ENCODE results near the gene NLRP4. TPM values are rescaled to one million over a fixed set of nuclear protein-coding genes. Genes with fewer than 3 reads are reported as not detected.

NLRP4 gene
- total RNA-seq, 4 donors from 2014 or later: not detected

DNA sequence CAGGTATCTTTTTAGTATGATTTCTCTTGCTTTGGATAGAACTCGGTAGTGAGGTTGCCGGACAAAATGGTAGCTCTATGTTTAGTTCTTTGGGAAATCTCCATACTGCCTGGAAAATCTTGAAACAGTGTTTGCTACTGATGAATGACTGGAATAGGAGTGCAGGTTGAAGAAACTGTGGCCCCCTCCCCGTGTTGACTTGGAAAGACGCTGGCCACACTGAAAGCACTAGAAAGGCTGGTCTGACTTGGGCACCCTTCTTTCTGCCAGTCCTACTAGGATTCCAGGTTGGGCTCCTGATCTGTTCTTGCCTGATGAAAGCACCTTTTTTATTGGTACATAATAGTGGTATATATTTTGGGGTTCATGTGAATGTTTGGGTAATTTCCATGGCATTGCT, 46.3 kb downstream of the NLRP4 start:
- intact Hi-C loops (cut with DNase I): no loop called here
- Histone ChIP-seq H3K36me3 (no peaks in the 10 kb centered on the region), H3K9me3 (peaks cover 0 to 22% (median 13%) of the 10 kb centered on the region in 4 donors), H3K4me1 (no peaks in the 10 kb centered on the region), H3K27me3 (no peaks in the 10 kb centered on the region), H3K27ac (replicated peaks in 1 of 4) (no peak overlapping the region), H3K4me3 (no peak overlapping the region)
- no peak for TF ChIP-seq EP300 (IDR thresholded peaks at IDR 0.05)
- TF ChIP-seq POLR2A (IDR thresholded peaks at IDR 0.05; ENCODE audit: low read depth): no peak
- no peak for TF ChIP-seq POLR2AphosphoS5 (IDR thresholded peaks at IDR 0.05)
- TF ChIP-seq, protein P1, sequence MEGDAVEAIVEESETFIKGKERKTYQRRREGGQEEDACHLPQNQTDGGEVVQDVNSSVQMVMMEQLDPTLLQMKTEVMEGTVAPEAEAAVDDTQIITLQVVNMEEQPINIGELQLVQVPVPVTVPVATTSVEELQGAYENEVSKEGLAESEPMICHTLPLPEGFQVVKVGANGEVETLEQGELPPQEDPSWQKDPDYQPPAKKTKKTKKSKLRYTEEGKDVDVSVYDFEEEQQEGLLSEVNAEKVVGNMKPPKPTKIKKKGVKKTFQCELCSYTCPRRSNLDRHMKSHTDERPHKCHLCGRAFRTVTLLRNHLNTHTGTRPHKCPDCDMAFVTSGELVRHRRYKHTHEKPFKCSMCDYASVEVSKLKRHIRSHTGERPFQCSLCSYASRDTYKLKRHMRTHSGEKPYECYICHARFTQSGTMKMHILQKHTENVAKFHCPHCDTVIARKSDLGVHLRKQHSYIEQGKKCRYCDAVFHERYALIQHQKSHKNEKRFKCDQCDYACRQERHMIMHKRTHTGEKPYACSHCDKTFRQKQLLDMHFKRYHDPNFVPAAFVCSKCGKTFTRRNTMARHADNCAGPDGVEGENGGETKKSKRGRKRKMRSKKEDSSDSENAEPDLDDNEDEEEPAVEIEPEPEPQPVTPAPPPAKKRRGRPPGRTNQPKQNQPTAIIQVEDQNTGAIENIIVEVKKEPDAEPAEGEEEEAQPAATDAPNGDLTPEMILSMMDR (IDR thresholded peaks at IDR 0.05): no peak
- 90% methylated on average over 4 of the region's 4 CpGs for WGBS
- peak; percentile 66 for DNase-seq (ENCODE audit: extremely low spot score)

DNA sequence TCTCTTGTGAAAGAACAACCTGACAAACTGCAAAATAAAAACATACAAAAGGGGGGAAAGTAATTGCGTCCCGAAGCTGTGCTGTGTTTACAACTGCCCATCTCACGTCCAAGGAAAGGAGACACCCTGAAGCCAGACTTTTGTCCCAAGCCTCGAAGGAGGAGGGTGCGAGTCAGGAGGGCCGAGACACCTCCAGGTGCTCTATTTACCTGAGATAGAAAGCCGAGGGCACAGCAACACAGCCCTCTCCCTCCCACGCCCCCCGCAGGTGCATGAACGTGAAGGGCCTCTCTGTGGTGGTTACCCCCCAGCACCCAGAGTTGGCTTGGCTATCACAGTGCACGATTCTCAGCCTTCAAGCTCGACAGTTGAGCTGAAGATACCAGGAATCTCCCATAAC, 62.6 kb downstream of the NLRP4 start:
- no peaks in the 10 kb centered on the region for H3K4me1 ChIP-seq
- H3K27ac ChIP-seq (replicated peaks in 1 of 4): no peak overlapping the region
- H3K4me3 ChIP-seq: no peak overlapping the region
- peak; percentile 64 for DNase-seq (ENCODE audit: extremely low spot score)
- no peaks in the 10 kb centered on the region for H3K36me3 ChIP-seq
- TF ChIP-seq POLR2AphosphoS5 (IDR thresholded peaks at IDR 0.05): no peak
- H3K9me3 ChIP-seq: no peaks in the 10 kb centered on the region
- peaks cover 0 to 5% (median 0%) of the 10 kb centered on the region in 4 donors for H3K27me3 ChIP-seq
- 81% methylated on average over 10 of the region's 12 CpGs for WGBS
- intact Hi-C loops (cut with DNase I): no loop called here

DNA sequence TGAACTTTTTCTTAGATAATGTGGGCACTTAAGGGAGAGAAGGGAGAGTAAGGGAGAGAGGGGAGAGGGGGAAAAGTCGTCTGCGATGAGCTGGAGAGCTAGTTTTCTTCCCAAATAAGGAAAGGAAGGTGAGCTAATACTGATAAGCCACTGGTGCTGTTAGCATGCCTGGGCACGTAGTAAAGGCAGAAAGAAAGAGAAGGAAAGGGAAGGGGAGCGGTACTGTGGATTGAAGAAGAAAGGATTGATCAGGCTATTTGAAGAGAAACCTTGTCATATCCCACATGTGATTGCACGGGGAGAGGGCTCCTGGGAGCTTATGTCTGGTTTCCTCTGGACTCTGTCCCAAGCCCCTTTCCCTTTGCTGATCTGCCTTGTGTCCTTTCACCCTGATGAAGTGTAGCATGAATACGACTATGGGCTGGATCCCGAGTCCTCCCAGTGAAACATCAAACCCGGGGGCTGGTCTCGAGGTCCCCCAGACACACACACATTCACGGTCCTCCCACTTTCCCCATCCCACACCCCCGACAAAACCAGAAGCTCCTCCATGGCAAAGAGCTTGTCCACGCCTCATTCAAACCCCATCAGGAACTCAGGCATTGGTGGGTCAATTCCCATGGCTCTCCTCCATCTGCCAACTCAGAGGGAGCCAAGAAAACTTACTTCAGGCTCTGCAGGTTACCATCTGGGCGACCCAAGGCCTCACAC, 65.2 kb downstream of the NLRP4 start:
- Histone ChIP-seq H3K27me3 (no peaks in the 10 kb centered on the region), H3K36me3 (no peaks in the 10 kb centered on the region), H3K4me1 (no peaks in the 10 kb centered on the region), H3K4me3 (no peak overlapping the region), H3K27ac (replicated peaks in 1 of 4) (no peak overlapping the region), H3K9me3 (no peaks in the 10 kb centered on the region)
- WGBS: 76% methylated on average over 12 of the region's 13 CpGs
- TF ChIP-seq EP300 (IDR thresholded peaks at IDR 0.05) (no peak), POLR2A (IDR thresholded peaks at IDR 0.05; ENCODE audit: low read depth) (no peak)
- TF ChIP-seq, protein P1 (IDR thresholded peaks at IDR 0.05): no peak
- peak; percentile 62 for DNase-seq (ENCODE audit: extremely low spot score)
- intact Hi-C loops (cut with DNase I): no loop called here

DNA sequence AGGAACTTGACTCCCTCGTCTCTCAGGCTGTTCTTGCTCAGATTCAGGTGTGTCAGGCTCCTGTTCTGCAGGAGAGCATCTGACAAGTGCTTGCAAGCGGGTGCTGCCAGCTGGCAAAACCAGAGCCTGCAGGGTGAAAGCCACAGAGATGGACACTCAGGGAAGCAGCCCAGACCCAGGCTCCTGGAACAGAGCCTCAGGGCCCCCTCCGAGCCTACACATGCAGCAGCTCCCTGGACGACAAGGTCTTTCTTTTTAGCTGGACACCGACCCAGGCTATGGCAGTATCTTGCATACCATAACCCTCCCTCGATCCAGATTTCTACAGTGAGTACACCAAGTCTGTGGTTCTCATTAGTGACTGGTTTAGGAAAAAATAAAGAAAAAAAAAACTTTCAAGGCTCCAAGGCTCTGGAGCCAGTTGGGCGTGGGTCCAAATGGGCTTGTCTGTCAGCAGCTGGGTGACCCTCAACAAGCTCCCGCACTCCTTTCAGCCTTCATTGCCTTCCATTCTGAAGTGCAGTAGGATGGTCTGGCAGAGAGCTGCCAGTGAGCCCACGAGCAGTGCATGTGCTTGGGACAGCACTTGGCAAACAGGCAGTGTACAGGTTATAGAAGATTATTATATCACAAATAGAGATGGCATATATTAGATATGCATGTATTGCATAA, 65.9 kb downstream of the NLRP4 start:
- H3K27ac ChIP-seq (replicated peaks in 1 of 4): no peak overlapping the region
- WGBS: 75% methylated on average over 9 of the region's 9 CpGs
- no peaks in the 10 kb centered on the region for H3K27me3 ChIP-seq
- intact Hi-C loops (cut with DNase I): no loop called here
- TF ChIP-seq POLR2A (IDR thresholded peaks at IDR 0.05; ENCODE audit: low read depth): no peak
- TF ChIP-seq EP300 (IDR thresholded peaks at IDR 0.05): no peak
- no peak for TF ChIP-seq POLR2AphosphoS5 (IDR thresholded peaks at IDR 0.05)
- TF ChIP-seq, protein P1 (IDR thresholded peaks at IDR 0.05): no peak
- no peaks in the 10 kb centered on the region for H3K4me1 ChIP-seq
- H3K4me3 ChIP-seq: no peak overlapping the region
- H3K36me3 ChIP-seq: no peaks in the 10 kb centered on the region
- peak; percentile 85 for DNase-seq (ENCODE audit: extremely low spot score)
- H3K9me3 ChIP-seq: no peaks in the 10 kb centered on the region

DNA sequence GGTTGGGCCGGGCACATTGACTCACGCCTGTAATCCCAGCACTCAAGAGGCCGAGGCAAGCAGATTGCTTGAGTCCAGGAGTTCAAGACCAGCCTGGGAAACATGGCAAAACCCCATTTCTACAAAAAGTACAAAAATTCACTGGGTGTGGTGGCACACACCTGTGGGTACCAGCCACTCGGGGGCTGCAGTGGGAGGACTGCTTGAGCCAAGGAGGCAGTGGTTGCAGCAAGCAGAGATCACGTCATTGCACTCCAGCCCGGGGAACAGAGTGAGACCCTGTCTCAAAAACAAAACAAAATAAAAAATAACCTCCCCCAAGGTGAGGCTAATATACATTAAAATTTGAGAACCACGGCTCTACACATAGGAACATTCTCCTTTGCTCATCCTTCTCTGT, 70.9 kb downstream of the NLRP4 start:
- no peaks in the 10 kb centered on the region for H3K4me1 ChIP-seq
- TF ChIP-seq POLR2AphosphoS5 (IDR thresholded peaks at IDR 0.05) (no peak), EP300 (IDR thresholded peaks at IDR 0.05) (no peak), POLR2A (IDR thresholded peaks at IDR 0.05; ENCODE audit: low read depth) (no peak)
- TF ChIP-seq, protein P1 (IDR thresholded peaks at IDR 0.05): no peak
- intact Hi-C loops (cut with DNase I): no loop called here
- no peak overlapping the region for H3K4me3 ChIP-seq
- peak; percentile 55 for DNase-seq (ENCODE audit: extremely low spot score)
- H3K27me3 ChIP-seq: peaks cover 0 to 19% (median 0%) of the 10 kb centered on the region in 4 donors
- no peak overlapping the region for H3K27ac ChIP-seq (replicated peaks in 1 of 4)
- 74% methylated on average over 4 of the region's 7 CpGs for WGBS
- H3K9me3 ChIP-seq: peaks cover 0 to 16% (median 4%) of the 10 kb centered on the region in 4 donors
- H3K36me3 ChIP-seq: no peaks in the 10 kb centered on the region
